ENCODE data around the gene EFHC1.

- TF ChIP-seq CTCF (IDR thresholded peaks at IDR 0.05) = no peak
- TF ChIP-seq TEAD4 (CRISPR knock-in tag; IDR thresholded peaks at IDR 0.05) = no peak
- TF ChIP-seq JAZF1 (CRISPR knock-in tag; IDR thresholded peaks at IDR 0.05) = no peak
- no peak for TF ChIP-seq ESRRA (CRISPR knock-in tag; IDR thresholded peaks at IDR 0.05; ENCODE audit: borderline replicate concordance)
Measured at GRCh38 chr6:52508261-52508739, 88.2 kb downstream of the EFHC1 start.

All from WTC11 (cell line).